ENCODE measurements around the gene SPATA12. TPM values are rescaled to one million over a fixed set of nuclear protein-coding genes. Genes with fewer than 3 reads are reported as not detected.
A peak's percentile ranks its signal among the peaks of the same experiment; 100 is the strongest.

The SPATA12 gene
- total and polyA plus RNA-seq, 2 donors (not counting 3 experiments of a cell fraction or from before 2014, with no cell fraction given), result 0.18 TPM; not detected in 1

DNA sequence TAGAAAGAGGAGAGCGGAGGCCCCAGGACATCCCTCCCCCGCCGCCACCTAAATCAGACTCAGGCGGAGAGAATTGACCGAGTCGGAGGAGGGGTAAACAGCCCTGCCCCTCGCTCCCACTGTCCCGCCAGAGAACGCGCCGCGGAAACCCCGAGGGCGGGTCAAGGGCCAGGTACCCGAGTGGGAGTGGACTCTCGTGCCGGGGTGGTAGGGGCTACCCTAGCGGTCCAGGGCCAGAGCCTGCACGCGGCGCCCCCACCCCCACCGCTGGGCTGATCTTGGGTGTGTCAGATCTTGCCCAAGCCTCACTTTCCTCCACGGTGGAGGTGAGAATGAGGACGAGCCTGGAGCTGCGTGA, 19.0 kb downstream of the SPATA12 start:
- TF ChIP-seq GATA2 (IDR thresholded peaks at IDR 0.05; ENCODE audit: insufficient read depth, insufficient read length, low read depth, low read length) (no peak), POLR2AphosphoS5 (IDR thresholded peaks at IDR 0.05; ENCODE audit: insufficient read depth, low read depth, low read length) (no peak), CTCF (IDR thresholded peaks at IDR 0.05; ENCODE audit: extremely low read depth in 1 of 2, insufficient read depth in 1 of 2, low read depth in 1 of 2, low read length in 2 of 2) (no peak), EZH2 (IDR thresholded peaks at IDR 0.05; ENCODE audit: borderline replicate concordance, low read depth, low read length, severe bottlenecking) (no peak), MYC (IDR thresholded peaks at IDR 0.05; ENCODE audit: low read depth, low read length) (no peak), FOS (IDR thresholded peaks at IDR 0.05; ENCODE audit: borderline replicate concordance, insufficient read depth, low read length) (no peak), JUN (IDR thresholded peaks at IDR 0.05; ENCODE audit: borderline replicate concordance, insufficient read depth, insufficient read length, low read depth) (no peak), POLR2A (IDR thresholded peaks at IDR 0.05; ENCODE audit: low read depth, low read length) (no peak)
- TF ChIP-seq, protein P1, sequence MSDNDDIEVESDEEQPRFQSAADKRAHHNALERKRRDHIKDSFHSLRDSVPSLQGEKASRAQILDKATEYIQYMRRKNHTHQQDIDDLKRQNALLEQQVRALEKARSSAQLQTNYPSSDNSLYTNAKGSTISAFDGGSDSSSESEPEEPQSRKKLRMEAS (IDR thresholded peaks at IDR 0.05; ENCODE audit: insufficient read depth, insufficient read length), result no peak
- no peaks in the 10 kb centered on the region for H3K79me2 ChIP-seq (ENCODE audit: control insufficient read depth, insufficient read depth, low read length)
- no peak overlapping the region for H3K27ac ChIP-seq (ENCODE audit: insufficient read depth, low read depth, low read length)
- dilution Hi-C loops (cut with MboI; ENCODE audit: extremely low pct_ligation_motif_present, low sequenced_read_pairs) (no loop called here), intact Hi-C loops (cut with micrococcal nuclease) (loop anchor here (2.0 kb wide), 2 partner anchors 19 to 85 kb away; partner anchors contain the start of gene SPATA12)
- ChIA-PET CTCF (interaction anchor here (2.3 to 2.8 kb wide), 2 partner anchors 17 to 84 kb away, joined by 9 to 10 read pairs; no protein-coding TSS in a partner anchor), POLR2A (no interaction called here)
- DNase-seq (ENCODE audit: low read depth, low spot score) (no peak), FAIRE-seq (no peak)
- H3K4me3 ChIP-seq (replicated peaks in 1 of 3; ENCODE audit: insufficient read depth in 1 of 3, low read depth in 1 of 3, low read length in 3 of 3), result peak overlapping the region in 2 of 3 experiments; percentile 28 to 63
- H3K36me3 ChIP-seq (ENCODE audit: control insufficient read depth in 2 of 2, extremely low read depth in 1 of 2, insufficient read depth in 2 of 2, low read length in 2 of 2), result no peaks in the 10 kb centered on the region
- peak overlapping the region; percentile 54 for H3K4me2 ChIP-seq (ENCODE audit: insufficient read depth, low read length)
- no TSS peak for BruUV-seq (replicated peaks)
- H3K27me3 ChIP-seq (ENCODE audit: control insufficient read depth in 2 of 2, insufficient read depth in 2 of 2, low read length in 2 of 2), result peaks cover 2 to 3% of the 10 kb centered on the region in 2 experiments
- peak overlapping the region; percentile 54 for H2AFZ ChIP-seq (ENCODE audit: low read depth, low read length)
- no peak overlapping the region for H3K9ac ChIP-seq (replicated peaks; ENCODE audit: extremely low read depth, insufficient read depth, low read length)
- H3K4me1 ChIP-seq (ENCODE audit: control insufficient read depth, extremely low read depth, insufficient read depth, low read length), result peaks cover 22% of the 10 kb centered on the region
- no peaks in the 10 kb centered on the region for H3K9me1 ChIP-seq (replicated peaks; ENCODE audit: control insufficient read depth, extremely low read depth, insufficient read depth, low read length)
- no peaks in the 10 kb centered on the region for H3K9me3 ChIP-seq (replicated peaks; ENCODE audit: control insufficient read depth, insufficient read depth, low read length)
- no peaks in the 10 kb centered on the region for H4K20me1 ChIP-seq (replicated peaks; ENCODE audit: control insufficient read depth, extremely low read depth, insufficient read depth, low read length)

Data from endothelial cell of umbilical vein (primary cell).